GM19239 (cell line): Measurements from ENCODE around the gene CD5L.

ENCODE experiments used
- DNase-seq: peaks from one replicate; pipeline ENCODE4 v3.0.0; 2011; ENCODE audit warnings: low spot score; ENCODE audit not compliant: insufficient read length
- FAIRE-seq: peaks from 2 replicates; lab custom pipeline; 2011; peaks lifted over from hg19 to GRCh38; lab: Jason Lieb, UNC

Gene CD5L

DNA sequence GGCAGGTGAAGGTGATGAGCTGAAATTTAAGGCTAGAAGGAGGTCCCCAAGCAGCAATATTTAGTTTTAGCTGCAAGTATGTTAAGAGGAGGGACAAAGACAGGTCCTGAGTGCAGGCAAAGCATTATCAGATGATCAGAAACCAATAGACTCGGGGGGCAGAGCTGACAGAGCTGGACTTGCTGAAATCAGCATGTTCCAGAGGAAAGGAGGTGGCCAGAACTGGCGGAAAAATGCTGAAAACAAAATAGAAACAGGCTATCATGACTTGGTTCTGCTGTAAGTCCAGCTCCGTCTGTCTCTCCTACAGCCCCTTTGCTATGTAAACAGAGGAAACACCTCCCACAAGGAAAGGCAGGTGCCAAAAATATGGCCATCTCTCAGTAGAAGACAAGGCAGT, at the start of gene CD5L:
CD5L (minus strand) TSS at position 101 of the 400 bp plus-strand sequence. CDS start 107 bp downstream, outside the sequence.
- no peak for FAIRE-seq

DNA sequence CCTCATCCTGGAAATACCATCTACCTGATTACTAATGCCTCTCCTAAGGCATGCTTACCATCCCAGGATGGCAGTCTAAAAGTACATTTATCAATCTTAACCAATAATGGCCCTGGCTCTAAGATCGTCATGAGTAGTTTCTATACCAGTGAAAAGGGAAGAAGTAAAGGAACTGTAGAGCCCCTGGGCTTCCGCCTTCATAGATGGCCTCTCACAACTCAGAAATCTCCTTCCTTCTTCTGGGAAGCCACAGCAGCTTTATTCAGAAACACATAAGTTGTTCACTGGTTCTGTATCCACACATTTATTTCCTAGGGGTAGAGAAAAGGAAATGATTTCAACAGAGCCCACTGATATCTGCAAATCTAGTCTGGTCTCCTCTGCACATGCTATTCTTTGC, 41.0 kb upstream of the CD5L start:
- DNase-seq (no peak), FAIRE-seq (no peak)

More for the DNA sequence above, at the start of gene CD5L:
- DNase-seq = no peak

DNA sequence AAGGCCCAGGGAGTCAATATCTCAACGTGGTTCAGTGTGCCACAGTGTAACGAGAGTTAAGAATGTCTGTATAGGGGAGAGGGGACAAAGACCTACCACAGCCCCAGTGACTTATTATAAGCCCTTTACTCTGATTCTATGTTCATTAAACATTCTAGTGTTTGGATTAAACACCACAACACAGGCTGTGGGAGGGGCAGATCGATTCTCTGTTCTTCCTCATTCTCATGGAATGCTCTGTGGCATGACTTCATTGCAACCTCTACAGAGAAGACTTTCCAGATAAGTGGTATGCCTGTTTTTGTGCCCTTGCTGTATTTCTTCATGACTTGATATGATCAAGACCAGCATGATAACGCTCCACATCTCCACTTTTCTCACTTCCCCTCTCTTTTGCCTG, 39.0 kb upstream of the CD5L start:
- FAIRE-seq (no peak), DNase-seq (no peak)

DNA sequence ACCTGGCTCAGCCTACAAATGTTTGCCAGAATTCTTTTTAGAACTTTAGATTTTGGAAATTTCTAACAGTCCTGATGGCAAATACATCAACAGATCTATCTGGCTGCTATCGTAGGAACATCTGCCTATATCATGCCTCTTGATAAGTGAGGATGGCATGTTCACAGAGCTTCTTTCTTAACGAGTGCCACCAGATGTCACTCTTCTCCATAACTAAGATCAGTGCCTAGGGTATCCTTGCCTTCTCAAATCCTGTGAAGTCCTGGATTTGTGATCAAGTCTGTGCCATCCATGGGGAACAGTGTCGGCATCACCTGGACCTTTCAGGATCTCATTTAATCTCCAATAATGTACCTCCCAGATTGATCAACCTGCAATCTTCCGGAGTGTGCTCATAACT, 36.5 kb upstream of the CD5L start:
- FAIRE-seq = peak; percentile 56
- no peak for DNase-seq

DNA sequence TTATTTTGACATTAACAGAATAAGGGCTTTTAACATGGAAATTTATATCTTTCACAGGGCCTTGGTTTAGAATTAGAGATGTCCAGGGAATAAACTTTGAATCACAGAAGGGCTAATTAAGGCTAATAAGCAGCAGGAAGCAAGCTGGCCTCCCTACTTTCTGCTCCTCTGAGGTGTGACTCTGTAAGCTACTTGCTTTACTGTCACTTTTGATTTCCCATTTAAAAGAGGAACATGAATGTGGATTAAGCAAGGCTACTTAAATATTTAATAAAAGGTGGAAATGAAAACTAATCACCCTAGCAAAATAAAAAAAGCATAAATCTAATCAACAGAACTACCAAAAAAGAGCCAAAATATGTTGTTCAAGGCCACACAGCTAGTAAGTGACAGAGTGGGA, 28.9 kb upstream of the CD5L start:
- FAIRE-seq (no peak), DNase-seq (no peak)

DNA sequence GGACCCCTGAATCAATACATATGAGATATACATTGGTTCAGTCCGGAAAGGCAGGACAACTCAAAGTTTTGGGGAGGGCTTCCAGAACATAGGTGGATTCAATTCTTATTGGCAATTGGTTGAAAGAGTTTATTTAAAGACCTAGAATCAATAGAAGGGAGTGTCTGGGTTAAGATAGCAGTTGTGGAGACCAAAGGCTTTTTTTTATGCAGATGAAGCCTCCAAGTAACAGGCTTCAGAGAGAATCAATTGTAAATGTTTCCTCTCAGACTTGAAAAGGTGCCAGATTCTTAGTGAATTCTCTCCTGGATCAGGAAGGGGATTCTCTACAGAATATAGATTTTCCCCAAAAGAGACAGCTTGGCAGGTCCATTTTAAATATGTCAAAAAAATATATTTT, 27.0 kb upstream of the CD5L start:
- FAIRE-seq (no peak), DNase-seq (no peak)

DNA sequence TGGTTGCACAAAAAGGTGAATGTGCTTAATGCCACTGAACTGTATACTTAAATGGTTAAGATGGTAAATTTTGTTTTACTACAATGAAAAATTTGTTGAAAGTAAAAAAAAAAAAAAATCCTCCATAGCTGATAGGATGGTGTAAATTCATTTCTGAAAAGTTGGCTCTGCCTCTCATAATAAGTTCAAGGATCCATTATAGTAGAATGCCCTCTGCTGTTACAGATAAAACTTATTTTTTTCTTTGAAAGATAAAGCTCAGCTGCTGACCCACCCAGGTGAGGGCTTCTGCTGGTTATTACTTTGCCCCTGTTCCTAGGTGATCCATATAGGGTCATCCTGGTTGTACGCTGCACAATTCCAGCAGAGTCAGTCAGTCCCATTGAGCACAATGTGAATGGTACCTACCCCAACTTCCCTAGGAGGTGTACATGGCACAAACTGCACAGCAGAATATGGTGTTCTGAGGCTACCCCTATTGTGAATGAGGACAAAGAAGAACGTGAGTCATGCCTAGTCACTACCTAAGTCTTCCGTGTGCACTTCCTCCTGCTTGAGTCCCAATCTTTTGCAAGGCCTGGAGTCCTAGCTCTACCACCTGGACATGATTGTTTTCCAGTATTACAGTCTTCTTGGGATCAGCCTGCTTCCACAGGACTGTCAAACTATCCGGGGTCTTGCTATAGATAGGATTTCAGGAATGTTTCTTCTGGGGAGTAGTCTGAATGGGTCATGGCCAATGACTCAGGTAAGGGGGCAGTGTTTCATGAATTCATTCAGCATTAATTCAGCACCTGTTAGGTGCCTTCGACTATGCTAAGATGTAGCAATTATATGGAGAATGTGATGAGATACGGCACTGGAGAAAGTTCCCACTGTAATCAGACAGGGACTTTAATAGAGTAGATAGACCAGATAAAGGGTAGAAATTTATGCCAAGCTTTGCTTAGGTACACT, 20.8 kb upstream of the CD5L start:
- FAIRE-seq = no peak
- DNase-seq = no peak

DNA sequence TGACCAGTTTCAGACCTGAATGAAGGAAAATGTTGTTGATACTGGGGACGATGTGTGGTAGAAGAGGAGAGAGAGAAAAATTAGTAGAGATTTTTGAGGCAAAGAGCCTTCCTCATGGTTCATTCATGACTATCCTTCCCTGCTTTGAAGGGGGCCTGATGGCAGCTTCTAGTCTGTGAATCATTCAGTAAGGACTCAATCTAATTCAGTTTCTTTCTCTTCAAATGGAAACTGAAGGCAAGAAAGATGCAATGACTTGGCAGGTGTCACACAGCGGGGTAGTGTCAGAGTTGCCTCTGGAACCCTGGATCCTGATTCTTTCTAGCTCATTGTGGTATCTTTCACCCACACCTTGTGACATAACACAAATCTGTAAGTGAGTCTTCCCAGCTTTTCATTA, 14.9 kb upstream of the CD5L start:
- no peak for DNase-seq
- peak; percentile 23 for FAIRE-seq

DNA sequence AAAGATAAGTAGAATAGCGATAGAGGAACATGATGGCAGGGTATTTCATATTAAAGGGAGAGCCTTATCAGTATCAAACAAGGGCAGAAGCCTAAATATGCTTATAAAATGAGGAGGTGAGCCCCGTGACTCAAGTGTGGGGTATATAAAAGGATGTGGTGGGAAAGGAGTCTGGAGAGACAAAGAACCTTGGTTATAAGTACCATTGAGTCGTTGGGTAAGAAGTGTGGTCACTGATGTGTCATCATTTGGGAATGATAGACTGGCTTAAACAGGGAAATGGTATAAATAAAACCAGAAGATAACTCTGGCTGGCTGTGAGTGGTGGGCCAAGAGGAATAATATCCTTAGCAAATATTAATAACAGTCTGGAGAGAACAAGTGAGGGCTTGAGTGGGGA, 10.9 kb upstream of the CD5L start:
- FAIRE-seq (no peak), DNase-seq (no peak)

DNA sequence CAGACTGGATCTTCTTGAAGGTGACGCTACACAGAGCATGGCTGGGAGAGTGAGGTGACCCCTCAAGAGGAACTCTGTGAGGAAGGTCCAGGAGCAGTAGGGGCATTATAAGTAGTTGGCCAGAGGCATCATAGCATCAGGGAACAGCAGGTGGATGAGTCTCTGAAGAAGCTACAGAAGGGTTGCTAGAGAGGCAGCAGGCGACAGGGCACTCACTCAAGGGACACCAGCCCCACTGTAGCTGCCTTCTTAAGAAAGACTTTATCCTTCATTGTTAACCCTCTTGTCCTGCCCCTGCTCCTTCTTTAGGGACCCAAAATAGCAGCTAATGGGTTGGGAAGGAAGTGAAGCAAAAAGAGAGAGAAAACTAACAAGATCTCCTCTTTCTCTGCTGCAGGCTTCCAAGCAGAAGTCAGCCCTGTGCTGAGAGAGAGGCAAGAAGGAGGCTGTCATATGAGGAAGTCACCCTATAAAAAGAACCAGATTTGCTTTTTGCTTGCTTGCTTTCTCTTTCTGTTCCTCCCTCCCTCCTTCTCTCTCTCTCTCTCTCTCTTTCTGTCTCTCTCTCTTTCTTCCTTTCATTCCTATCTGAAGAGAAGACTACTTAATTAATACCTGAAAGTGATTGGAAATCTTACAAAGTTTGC, 7.7 kb upstream of the CD5L start:
- DNase-seq = no peak
- FAIRE-seq = peak; percentile 76

DNA sequence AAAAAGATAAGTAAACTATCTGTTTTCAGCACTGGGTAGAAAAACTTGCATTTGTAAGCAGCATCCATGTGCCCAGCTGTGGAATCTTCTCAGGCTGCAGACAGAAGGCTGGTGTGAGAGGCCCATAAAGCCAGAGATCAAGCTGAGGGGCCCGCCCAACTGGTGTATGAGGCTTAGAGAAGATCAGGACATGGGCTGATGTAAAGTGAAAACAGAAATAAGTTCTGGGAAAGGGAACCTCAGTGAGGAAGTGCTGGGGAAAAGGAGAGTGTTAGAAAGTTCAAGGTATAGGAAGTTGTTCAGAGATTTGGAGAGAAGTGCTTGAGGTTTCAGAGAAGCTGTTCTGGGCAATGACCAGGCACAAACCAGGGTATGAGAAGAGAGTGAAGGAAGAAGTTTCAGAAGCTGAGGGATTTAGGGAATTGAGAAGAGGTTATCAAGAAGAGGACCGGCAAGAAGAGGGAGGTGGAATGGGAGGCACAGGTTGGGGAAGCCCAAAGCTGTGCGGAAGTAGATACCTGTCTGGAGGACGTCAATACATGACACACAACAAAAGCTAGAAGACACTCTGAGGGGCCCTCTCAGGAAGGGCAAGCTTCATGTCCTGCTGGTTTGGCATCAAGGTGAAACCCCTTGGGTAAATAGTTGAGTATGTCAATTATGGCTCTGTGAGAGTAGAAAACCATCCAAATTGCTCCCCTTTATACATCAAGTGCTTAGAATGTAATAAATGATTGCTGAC, 2.7 kb upstream of the CD5L start:
- FAIRE-seq (peak; percentile 59), DNase-seq (no peak)

DNA sequence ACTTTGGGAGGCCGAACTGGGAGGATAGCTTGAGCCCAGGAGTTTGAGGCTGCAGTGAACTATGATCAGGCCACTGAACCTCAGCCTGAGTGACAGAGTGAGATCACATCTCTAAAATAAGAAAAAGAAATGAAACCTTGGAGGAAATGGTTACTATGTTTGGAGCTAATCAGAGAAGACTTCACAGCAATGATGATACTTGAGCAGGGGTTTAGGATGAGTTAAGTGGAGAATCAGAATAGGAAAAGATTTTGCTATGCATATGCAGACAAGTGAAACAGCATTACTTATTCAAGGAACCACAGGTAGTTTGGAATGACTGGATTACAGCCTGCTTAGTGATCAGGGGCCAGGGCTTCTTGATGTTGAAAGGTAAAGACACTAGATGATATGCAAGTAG, 1.3 kb upstream of the CD5L start:
- FAIRE-seq = no peak
- DNase-seq = no peak

DNA sequence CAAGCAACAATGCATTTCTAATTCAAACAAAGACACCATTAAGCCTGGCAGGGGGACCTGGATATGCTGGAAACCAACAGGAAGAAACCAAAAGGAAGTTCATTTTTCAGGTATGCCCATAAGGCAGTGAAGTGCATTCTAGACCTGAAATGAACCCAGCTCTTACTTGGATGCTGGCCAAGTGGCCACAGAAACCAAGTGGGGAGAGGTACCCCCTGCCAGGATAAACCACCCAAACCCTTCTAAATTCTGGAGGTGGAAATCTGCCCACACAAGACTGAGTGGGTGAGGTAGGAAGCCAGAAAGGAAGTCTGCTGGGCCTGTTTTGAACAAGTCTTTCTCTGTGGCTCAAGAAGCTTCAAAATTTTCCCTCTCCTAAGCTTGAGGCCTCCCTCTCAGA, 2.6 kb downstream of the CD5L start:
- no peak for FAIRE-seq

DNA sequence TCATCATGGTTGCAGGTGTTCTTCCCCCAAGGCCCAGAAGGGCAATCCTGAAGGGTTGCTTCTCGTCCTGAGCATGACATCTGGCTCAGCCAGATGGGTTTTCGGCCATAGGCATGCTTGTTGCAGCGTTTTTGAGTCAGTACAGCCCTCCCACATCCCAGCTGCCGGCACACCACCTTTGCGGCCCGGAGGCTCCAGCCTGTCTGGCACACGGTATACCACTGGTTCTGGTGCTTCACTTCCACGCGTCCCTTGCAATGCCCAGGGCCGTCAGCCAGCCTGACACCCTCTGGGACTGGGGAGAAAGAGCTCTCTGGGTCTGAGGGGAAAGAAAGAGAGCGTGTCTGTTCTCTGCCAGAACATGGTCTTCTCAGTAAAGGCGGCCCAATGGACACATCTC, 7.2 kb downstream of the CD5L start:
- no peak for FAIRE-seq
- no peak for DNase-seq

More for the DNA sequence above, 2.6 kb downstream of the CD5L start:
- DNase-seq = no peak

DNA sequence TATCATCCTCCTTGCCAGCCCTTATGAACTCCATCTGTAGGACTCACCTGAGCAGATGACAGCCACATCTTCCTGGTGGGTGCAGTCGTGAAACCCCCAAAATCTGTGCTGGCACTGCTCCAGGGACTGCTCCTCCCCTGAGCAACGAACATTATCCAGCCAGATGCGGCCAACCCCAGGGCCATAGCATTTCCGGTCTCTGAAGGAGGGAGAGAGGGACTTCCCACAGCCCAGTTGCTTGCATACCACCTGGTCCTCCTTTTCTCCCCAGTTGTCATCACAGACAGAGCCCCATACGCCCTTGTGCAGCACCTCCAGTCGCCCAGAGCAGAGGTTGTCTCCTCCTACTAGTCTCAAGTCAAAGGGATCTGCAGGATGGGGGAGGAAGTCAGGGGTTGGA, 8.5 kb downstream of the CD5L start:
- DNase-seq (no peak), FAIRE-seq (no peak)

DNA sequence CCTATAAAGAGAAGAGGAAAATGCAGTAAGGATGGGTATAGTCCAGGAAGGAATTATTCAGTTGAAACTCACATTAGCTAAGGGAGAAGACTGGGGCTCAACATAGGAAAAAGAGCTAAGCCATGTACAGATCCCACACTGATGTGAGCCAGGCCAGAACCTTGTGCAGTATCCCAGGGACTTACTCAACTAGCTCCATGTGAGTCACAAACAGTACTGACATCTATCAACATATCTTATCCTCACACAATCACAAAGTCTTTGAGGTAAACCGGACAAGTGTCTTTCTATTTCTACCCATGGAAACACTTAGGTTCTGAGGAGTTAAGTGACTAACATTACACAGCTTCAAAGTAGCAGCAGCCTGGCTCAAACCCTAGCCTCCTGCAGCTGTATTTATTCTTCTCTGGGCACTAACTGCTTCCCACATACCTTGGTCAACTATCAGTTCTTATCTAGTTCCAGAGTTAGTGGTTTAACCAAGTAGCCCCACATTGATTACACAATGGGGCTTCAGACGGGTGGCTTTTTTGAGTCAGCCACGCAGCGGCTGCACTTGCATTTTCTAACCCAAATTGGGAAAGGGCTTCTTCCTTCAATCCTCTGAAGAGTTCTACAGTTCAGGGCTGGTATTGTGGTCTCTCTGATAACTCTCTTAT, 9.5 kb downstream of the CD5L start:
- DNase-seq (no peak), FAIRE-seq (no peak)

DNA sequence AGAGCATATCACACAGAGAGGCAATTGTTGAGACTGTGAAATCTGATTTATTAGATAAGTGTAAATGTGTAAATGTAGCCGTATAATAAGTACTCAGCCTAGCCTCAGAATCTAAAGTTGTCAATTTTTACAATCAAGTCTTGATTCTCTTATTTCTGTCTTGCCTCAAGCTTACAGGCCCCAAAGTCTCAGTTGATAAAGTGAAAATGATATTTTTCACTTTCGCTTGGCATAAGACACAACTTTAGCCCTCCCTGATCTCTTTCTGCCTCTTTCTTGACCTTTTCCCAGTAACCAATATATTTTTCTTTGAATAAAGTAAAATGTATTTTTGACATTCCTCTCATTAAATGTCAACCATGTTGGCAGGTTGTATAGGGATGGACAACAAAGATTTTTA, 10.7 kb downstream of the CD5L start:
- no peak for DNase-seq

DNA sequence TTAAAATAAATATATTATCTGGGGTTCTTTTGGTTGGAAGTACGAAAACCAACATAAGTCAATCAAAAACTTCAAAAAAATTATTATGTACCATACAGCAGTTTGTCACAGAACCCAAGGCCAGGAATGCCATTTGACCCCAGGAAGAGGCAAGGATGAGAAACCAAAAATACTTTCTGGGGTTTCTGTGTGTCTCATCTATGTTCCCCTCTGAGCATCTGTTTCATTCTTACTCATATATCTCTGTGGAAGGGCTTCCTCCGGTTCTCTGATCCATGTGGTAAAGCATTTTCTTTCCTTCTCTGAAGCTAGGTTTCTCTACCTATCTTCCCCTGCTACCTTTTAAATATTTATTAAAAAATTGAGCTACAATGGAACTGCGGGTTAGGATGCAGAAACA, 11.9 kb downstream of the CD5L start:
- FAIRE-seq = peak; percentile 47
- DNase-seq = no peak

More for the DNA sequence above, 10.7 kb downstream of the CD5L start:
- peak; percentile 79 for FAIRE-seq

DNA sequence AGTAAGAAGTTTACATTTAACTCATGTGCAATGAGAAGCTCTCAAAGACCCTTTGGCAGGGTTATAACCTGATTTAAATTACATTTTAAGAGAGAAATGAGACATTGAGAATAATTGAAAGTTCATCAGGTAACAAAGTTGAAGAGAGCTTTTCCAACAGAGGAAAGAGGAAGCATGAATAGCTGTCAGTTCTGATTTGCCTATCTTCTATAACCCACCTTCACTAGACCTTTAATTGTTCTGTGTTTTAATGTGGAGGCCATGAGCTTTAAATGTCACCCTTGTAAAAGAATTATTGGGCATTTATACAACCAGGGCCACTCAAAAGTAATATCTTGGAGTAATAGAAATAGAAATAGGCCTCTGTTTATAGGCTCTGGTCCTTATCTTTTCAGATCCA, 12.4 kb downstream of the CD5L start:
- no peak for FAIRE-seq
- no peak for DNase-seq

DNA sequence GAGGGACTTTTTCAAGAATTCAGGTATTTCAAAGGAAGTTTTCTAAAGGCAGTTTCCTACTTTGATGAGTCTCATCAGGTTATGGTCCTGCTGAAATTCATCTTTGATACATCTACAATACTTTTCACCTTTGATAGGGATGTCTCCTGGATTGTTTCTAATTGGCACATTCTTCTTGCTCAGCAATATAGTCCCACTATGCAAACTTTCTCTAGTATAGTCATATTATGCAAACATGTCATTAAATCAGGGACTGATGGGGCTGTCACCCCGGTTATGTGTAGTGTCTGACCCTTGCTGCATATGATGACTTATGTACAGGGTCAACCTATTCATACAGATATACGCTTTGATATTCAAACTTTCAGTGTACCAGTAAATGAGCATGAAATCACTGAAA, 21.3 kb downstream of the CD5L start:
- no peak for DNase-seq

More for the DNA sequence above, 21.3 kb downstream of the CD5L start:
- no peak for FAIRE-seq
